AG10803 (cell line): ENCODE measurements around the gene ABHD3.
"Not testable (repeated sequence)": the region's sequence is repeated elsewhere in the genome, so short reads cannot be mapped to it uniquely, and the experiment has no call there.

ENCODE experiments used
- DNase-seq: peaks from one replicate; pipeline ENCODE4 v3.0.0; 2010; ENCODE audit warnings: low read depth
- H3K4me3 ChIP-seq: 2 replicates; pipeline ENCODE4 v1.5.1; 2011; ENCODE audit warnings: mild to moderate bottlenecking, low read length, control low read depth
- TF ChIP-seq, protein P1 (sequence below): conservative IDR thresholded peaks from 2 replicates; pipeline ENCODE4 v1.5.1; 2011; ENCODE audit warnings: mild to moderate bottlenecking, low read length, control low read depth, inconsistent platforms

The ABHD3 gene

DNA sequence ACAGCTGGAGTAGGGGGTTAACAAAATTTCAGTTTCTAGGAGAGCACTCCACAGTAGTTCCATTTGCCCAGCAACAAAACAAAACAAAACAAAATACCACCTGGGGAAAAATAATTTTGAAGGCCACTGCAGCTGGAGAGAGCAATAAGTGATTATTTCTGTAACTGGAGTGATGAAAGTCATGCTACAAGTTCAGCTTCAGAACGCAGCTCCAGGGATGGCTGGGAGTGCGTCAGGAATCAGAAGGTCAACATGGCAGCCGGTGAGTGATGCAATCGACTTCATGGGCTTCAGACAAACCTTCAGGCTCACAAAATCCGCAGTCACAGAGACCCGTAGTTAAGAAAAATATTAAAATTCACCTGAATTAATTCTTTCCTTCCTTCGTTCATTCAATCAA is 41.0 kb downstream of the ABHD3 start:
- no peak for DNase-seq
- H3K4me3 ChIP-seq, result no peak overlapping the region
- TF ChIP-seq, protein P1, sequence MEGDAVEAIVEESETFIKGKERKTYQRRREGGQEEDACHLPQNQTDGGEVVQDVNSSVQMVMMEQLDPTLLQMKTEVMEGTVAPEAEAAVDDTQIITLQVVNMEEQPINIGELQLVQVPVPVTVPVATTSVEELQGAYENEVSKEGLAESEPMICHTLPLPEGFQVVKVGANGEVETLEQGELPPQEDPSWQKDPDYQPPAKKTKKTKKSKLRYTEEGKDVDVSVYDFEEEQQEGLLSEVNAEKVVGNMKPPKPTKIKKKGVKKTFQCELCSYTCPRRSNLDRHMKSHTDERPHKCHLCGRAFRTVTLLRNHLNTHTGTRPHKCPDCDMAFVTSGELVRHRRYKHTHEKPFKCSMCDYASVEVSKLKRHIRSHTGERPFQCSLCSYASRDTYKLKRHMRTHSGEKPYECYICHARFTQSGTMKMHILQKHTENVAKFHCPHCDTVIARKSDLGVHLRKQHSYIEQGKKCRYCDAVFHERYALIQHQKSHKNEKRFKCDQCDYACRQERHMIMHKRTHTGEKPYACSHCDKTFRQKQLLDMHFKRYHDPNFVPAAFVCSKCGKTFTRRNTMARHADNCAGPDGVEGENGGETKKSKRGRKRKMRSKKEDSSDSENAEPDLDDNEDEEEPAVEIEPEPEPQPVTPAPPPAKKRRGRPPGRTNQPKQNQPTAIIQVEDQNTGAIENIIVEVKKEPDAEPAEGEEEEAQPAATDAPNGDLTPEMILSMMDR, result no peak

DNA sequence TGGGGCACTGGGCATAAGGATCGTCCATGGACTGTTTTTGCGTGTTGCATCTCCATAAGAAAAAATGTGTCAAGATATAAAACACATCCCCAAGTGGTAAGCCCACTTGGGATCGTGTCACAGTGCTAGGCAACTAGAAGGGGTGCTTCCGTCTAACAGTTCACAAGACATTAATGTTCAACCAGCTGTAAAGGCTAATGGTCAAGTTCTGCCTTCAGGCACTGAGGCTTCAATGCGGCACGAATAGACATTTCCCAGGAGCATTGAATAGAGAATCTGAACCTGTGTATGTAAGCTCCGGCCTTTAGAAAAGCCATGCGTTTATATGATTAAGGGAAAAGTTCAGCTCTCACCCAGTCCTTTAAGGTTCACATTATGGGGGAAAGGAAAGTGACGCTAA is 42.0 kb downstream of the ABHD3 start:
- DNase-seq, result no peak
- no peak overlapping the region for H3K4me3 ChIP-seq
- TF ChIP-seq, protein P1, result no peak

DNA sequence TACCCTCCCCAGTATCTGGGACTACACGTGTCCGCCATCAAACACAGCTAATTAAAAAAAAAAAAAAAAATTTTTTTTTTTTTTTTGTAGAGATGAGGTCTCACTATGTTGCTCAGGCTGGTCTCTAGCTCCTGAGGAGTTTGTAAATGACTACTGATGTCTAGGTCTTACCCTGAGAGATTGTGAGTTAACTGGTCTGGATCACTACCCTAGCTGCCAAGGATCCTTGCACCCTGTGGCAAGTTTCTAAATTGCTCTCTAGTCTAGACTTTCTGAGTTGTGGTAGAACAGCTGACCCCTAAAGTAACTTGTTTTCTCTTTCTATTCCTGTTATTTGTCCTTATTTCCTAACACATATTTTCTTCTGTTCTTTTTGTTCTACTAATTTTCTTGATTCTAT is 44.5 kb downstream of the ABHD3 start:
- no peak overlapping the region for H3K4me3 ChIP-seq
- TF ChIP-seq, protein P1, result no peak
- no peak for DNase-seq

DNA sequence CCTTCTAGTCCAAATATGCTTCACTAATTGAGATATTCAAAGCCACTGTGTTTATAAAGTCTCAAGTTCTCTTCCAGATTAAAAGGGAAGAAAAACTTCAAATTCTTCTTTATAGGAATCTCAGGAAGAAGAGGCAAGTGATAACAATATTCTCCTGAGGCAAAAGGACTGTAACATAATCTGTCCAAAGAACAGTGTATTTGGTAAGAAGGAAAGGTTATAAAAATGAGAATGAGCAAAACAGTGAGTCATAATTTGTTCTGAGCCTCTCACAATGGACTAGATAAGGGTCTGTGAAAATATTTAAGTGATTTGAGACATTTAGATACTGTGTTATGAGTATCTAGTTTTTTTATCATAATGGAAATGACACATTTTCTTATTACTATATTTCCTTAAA is 48.2 kb downstream of the ABHD3 start:
- H3K4me3 ChIP-seq, result no peak overlapping the region
- DNase-seq, result peak; percentile 1
- TF ChIP-seq, protein P1, result no peak

DNA sequence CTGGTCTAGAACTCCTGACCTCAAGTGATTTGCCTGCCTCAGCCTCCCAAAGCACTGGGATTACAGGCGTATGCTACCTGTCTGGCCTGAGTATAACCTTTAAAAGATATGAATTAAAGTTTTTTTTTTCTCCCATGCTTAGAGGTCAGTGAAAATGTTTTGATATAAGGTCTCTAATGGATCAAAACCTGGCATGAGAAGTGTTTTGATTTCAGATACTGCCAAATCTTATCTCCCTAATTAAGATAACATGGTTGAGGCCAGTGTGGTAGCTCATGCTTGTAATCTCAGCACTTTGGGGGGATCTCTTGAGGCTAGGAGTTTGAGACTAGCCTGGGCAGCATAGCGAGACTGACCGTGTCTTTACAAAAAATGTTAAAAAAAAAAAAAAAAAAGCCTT is 51.2 kb downstream of the ABHD3 start:
- TF ChIP-seq, protein P1, result no peak
- no peak overlapping the region for H3K4me3 ChIP-seq
- no peak for DNase-seq

DNA sequence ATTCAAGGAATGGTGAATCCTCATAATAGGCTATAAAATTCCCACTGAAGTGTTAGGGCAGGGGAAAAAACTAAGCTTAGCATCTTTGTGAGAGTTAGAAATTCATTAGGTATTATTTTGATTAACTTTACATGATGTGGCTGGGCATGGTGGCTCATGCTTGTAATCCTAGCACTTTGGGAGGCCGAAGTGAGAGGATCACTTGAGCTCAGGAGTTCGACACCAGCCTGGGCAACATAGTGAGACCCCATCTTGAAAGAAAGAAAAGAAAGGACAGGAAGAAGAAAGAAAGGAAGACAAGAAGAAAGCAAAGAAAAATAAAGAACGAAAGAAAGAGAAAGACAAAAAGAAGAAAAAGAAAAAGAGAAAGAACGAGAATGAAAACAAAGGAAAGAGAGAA is 52.5 kb downstream of the ABHD3 start:
- TF ChIP-seq, protein P1, result no peak
- DNase-seq, result no peak
- no peak overlapping the region for H3K4me3 ChIP-seq

DNA sequence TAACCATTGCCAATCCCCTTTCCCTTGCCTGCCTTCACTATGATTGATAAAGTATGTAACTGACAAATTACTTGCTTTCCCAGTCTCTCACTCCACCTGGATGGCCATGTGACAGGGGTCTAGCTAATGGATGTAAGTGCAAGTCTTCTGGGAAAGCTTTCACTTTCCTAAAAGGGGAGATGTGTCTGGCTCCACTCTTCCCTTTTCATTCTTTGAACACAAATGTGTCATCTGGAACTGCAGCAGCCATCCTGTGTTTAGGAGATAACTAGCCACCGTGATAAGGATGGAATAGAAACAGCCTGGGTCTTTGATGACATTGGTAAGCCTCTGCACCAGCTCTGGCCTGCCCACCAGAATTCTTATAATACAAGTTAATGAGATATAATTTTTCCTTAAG is 54.3 kb downstream of the ABHD3 start:
- no peak for DNase-seq
- H3K4me3 ChIP-seq, result no peak overlapping the region
- TF ChIP-seq, protein P1, result no peak

DNA sequence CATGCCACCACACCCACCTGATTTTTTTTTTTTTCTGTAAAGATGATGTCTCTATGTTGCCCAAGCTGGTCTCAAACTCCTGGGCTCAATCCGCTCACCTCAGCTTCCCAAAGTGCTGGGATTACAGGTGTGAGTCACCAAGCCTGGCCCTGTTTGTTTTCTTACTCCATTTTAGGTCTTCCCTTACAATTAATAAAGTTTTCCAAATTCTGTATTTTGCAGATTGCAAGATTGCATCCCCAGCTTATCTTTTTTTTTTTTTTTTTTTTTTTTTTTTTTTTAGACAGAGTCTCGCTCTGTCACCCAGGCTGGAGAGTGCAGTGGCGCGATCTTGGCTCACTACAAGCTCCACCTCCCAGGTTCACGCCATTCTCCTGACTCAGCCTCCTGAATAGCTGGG is 64.2 kb downstream of the ABHD3 start:
- H3K4me3 ChIP-seq, DNase-seq: not testable (repeated sequence)
